ENCODE results near the gene CNPY1. TPM values are rescaled to one million over a fixed set of nuclear protein-coding genes. Genes with fewer than 3 reads are reported as not detected.

CNPY1 gene
- total RNA-seq, 2 experiments from 2014 or later: not detected

GRCh38 chr7:155493744-155494538, 52.4 kb downstream of the CNPY1 start:
- Mint-ChIP-seq H3K27me3 (peaks cover 42% of the 10 kb centered on the region), H3K4me1 (ENCODE audit: low read depth) (peaks cover 15% of the 10 kb centered on the region), H3K27ac (no peak overlapping the region), H3K9me3 (no peaks in the 10 kb centered on the region), H3K36me3 (ENCODE audit: low read depth) (no peaks in the 10 kb centered on the region), H3K4me3 (no peak overlapping the region)
- Histone ChIP-seq H3K27me3 (ENCODE audit: control insufficient read depth in 1 of 2, insufficient read depth in 2 of 2, low read length in 2 of 2) (peaks cover 8 to 25% of the 10 kb centered on the region in 2 experiments), H3K4me1 (ENCODE audit: insufficient read depth, low read length) (peaks cover 20% of the 10 kb centered on the region), H3K4me3 (ENCODE audit: low read length) (no peak overlapping the region), H3K27ac (ENCODE audit: low read depth in 1 of 2, low read length in 2 of 2) (no peak overlapping the region), H3K9me3 (ENCODE audit: control insufficient read depth in 1 of 2, insufficient read depth in 1 of 2, low read length in 2 of 2) (peaks cover 0 to 16% of the 10 kb centered on the region in 2 experiments), H3K36me3 (ENCODE audit: insufficient read depth, low read length) (no peaks in the 10 kb centered on the region)
- CTCF ChIA-PET: no interaction called here
- TF ChIP-seq CTCF (IDR thresholded peaks at IDR 0.05): no peak
- DNase-seq: no peak
- POLR2A ChIA-PET: no interaction called here
- ATAC-seq (ENCODE audit: poor library complexity): no peak
- intact Hi-C loops (cut with DNase I, micrococcal nuclease): no loop called here

- DNase-seq (no peak), ATAC-seq (ENCODE audit: poor library complexity) (no peak)
- peaks cover 15% of the 10 kb centered on the region for H3K4me1 Mint-ChIP-seq (ENCODE audit: low read depth)
- H3K36me3 Mint-ChIP-seq (ENCODE audit: low read depth): no peaks in the 10 kb centered on the region
- Histone ChIP-seq H3K27me3 (ENCODE audit: control insufficient read depth in 1 of 2, insufficient read depth in 2 of 2, low read length in 2 of 2) (peaks cover 8 to 9% of the 10 kb centered on the region in 2 experiments), H3K4me1 (ENCODE audit: insufficient read depth, low read length) (peaks cover 20% of the 10 kb centered on the region), H3K9me3 (ENCODE audit: control insufficient read depth in 1 of 2, insufficient read depth in 1 of 2, low read length in 2 of 2) (peaks cover 0 to 16% of the 10 kb centered on the region in 2 experiments), H3K4me3 (ENCODE audit: low read length) (peak overlapping the region; percentile 62), H3K36me3 (ENCODE audit: insufficient read depth, low read length) (no peaks in the 10 kb centered on the region), H3K27ac (ENCODE audit: low read depth in 1 of 2, low read length in 2 of 2) (no peak overlapping the region)
- TF ChIP-seq CTCF (IDR thresholded peaks at IDR 0.05): no peak
- intact Hi-C loops (cut with DNase I, micrococcal nuclease): no loop called here
- POLR2A ChIA-PET: no interaction called here
- H3K27ac Mint-ChIP-seq: no peak overlapping the region
- peak overlapping the region; percentile 79 for H3K4me3 Mint-ChIP-seq
- CTCF ChIA-PET: no interaction called here
- no peaks in the 10 kb centered on the region for H3K9me3 Mint-ChIP-seq
- H3K27me3 Mint-ChIP-seq: peaks cover 43% of the 10 kb centered on the region
Observed at GRCh38 chr7:155491812-155492211, 54.5 kb downstream of the CNPY1 start.

- H3K27me3 Mint-ChIP-seq: peaks cover 42% of the 10 kb centered on the region
- POLR2A ChIA-PET: interaction anchor here (1.0 kb wide), 1 partner anchor 153 kb away, joined by 4 read pairs; the partner anchor contains the start of gene RBM33
- no peak overlapping the region for H3K27ac ChIP-seq (ENCODE audit: low read depth in 1 of 2, low read length in 2 of 2)
Observed at GRCh38 chr7:155490697-155491628, 55.4 kb downstream of the CNPY1 start.

More at GRCh38 chr7:155490697-155491628, 55.4 kb downstream of the CNPY1 start:
- Histone ChIP-seq H3K4me1 (ENCODE audit: insufficient read depth, low read length) (peaks cover 20% of the 10 kb centered on the region), H3K36me3 (ENCODE audit: insufficient read depth, low read length) (no peaks in the 10 kb centered on the region), H3K4me3 (ENCODE audit: low read length) (peak overlapping the region; percentile 62), H3K27me3 (ENCODE audit: control insufficient read depth in 1 of 2, insufficient read depth in 2 of 2, low read length in 2 of 2) (peaks cover 8 to 9% of the 10 kb centered on the region in 2 experiments), H3K9me3 (ENCODE audit: control insufficient read depth in 1 of 2, insufficient read depth in 1 of 2, low read length in 2 of 2) (peaks cover 0 to 16% of the 10 kb centered on the region in 2 experiments)
- ATAC-seq (ENCODE audit: poor library complexity): peak; percentile 44
- DNase-seq: peak in 5 of 14 experiments; percentile 20 to 51 (median 38)
- peak overlapping the region; percentile 19 for H3K27ac Mint-ChIP-seq
- H3K36me3 Mint-ChIP-seq (ENCODE audit: low read depth): no peaks in the 10 kb centered on the region
- intact Hi-C loops (cut with DNase I, micrococcal nuclease): no loop called here
- H3K9me3 Mint-ChIP-seq: no peaks in the 10 kb centered on the region
- peaks cover 15% of the 10 kb centered on the region for H3K4me1 Mint-ChIP-seq (ENCODE audit: low read depth)
- TF ChIP-seq CTCF (IDR thresholded peaks at IDR 0.05): no peak
- CTCF ChIA-PET: no interaction called here
- H3K4me3 Mint-ChIP-seq: peak overlapping the region; percentile 87

All from CD4-positive, alpha-beta T cell (primary cell).